Lung (tissue), 16 donors: ENCODE data around the gene ADAMTS3. TPM values are rescaled to one million over a fixed set of nuclear protein-coding genes. Genes with fewer than 3 reads are reported as not detected.

ENCODE experiments used
- ATAC-seq: fragments of 200-7000 bp; cut with Tn5 transposase; one replicate; pipeline ENCODE4 v1.9.1; 2020; ENCODE audit warnings: moderate number of reproducible peaks; ENCODE audit not compliant: insufficient read depth, low FRiP score
- DNase-seq, 3 donors: peaks; one replicate each; pipeline ENCODE4 v3.0.0-alpha.2; 2013 to 2017
- H3K27ac ChIP-seq, 2 donors: one replicate each; pipeline ENCODE4 v1.5.1; 2013; ENCODE audit warnings: mild to moderate bottlenecking in 2 of 2, moderate library complexity in 2 of 2, control low read depth in 1 of 2, inconsistent platforms in 1 of 2, low read depth in 1 of 2, low read length in 1 of 2
- H3K27me3 ChIP-seq, 3 donors: one replicate each; pipeline ENCODE4 v1.5.1; 2013; ENCODE audit warnings: low read length in 2 of 3; ENCODE audit not compliant: control insufficient read depth in 3 of 3, insufficient read depth in 3 of 3
- H3K36me3 ChIP-seq, 4 donors: one replicate each; pipeline ENCODE4 v1.5.1; 2013; ENCODE audit warnings: low read length in 4 of 4, mild to moderate bottlenecking in 1 of 4, moderate library complexity in 1 of 4; ENCODE audit not compliant: control insufficient read depth in 4 of 4, insufficient read depth in 4 of 4
- H3K4me1 ChIP-seq, 5 donors: one replicate each; pipeline ENCODE4 v1.5.1; 2013; ENCODE audit warnings: low read length in 5 of 5, mild to moderate bottlenecking in 2 of 5, moderate library complexity in 1 of 5; ENCODE audit not compliant: control insufficient read depth in 5 of 5, insufficient read depth in 5 of 5
- H3K4me3 ChIP-seq: one replicate; pipeline ENCODE4 v1.5.1; 2013; ENCODE audit warnings: mild to moderate bottlenecking, control low read depth, moderate library complexity
- H3K9ac ChIP-seq, 2 donors: one replicate each; pipeline ENCODE4 v1.5.1; 2013; ENCODE audit warnings: low read length in 2 of 2, control low read depth in 1 of 2; ENCODE audit not compliant: insufficient read depth in 1 of 2
- H3K9me3 ChIP-seq, 4 donors: one replicate each; pipeline ENCODE4 v1.5.1; 2013; ENCODE audit warnings: low read length in 3 of 4, mild to moderate bottlenecking in 1 of 4, moderate library complexity in 1 of 4; ENCODE audit not compliant: control insufficient read depth in 4 of 4, insufficient read depth in 3 of 4
- WGBS, 2 donors: extraction: QIAGEN DNeasy Blood & Tissue Kit; methylation state at CpG; one replicate each; pipeline ENCODE4 v1.1.7; 2013; 5-methylcytosine and 5-hydroxymethylcytosine counted together
- long read RNA-seq, 5 donors: transcript quantifications; one replicate each; lab custom pipeline, GENCODE V29; 2026
- polyA plus RNA-seq, 2 donors: library from polyadenylated mRNA; stranded (reverse); fragments of 200-250 nt; gene quantifications; one replicate each; pipeline ENCODE4 v1.2.1, GENCODE V29; 2013
- total RNA-seq, 2 donors: library from RNA; depleted of rRNA in 1 of 2; stranded (reverse); fragments of >200 nt in 1 of 2; gene quantifications; one replicate each; pipeline ENCODE4 v1.2.1, GENCODE V29; 2014 to 2021
- TF ChIP-seq, protein P1 (sequence below): IDR thresholded peaks from 2 replicates; pipeline ENCODE4 v1.5.1; 2012; ENCODE audit warnings: mild to moderate bottlenecking; ENCODE audit errors: control extremely low read depth, extremely low read depth
- donor health status: control.
- donor health status: control.
- donor health status: Bipolar disorder and iron deficiency.
- donor health status: healthy.
- donor health status: DM: yes; HTN: yes; CAD: no.

The ADAMTS3 gene
- total RNA-seq (10 to 100 TPM in 1 of 2 donors, 1 to 10 TPM in 1; 2.9 to 12.9 TPM), polyA plus RNA-seq (1 to 10 TPM; 1.1 to 1.2 TPM)
- long read RNA-seq, donor 1: 0 reads
- long read RNA-seq, donor 2: 0 reads
- long read RNA-seq, donor 3: 0 reads
- long read RNA-seq, donor 4: 0 reads
- long read RNA-seq, donor 5: 0 reads

DNA sequence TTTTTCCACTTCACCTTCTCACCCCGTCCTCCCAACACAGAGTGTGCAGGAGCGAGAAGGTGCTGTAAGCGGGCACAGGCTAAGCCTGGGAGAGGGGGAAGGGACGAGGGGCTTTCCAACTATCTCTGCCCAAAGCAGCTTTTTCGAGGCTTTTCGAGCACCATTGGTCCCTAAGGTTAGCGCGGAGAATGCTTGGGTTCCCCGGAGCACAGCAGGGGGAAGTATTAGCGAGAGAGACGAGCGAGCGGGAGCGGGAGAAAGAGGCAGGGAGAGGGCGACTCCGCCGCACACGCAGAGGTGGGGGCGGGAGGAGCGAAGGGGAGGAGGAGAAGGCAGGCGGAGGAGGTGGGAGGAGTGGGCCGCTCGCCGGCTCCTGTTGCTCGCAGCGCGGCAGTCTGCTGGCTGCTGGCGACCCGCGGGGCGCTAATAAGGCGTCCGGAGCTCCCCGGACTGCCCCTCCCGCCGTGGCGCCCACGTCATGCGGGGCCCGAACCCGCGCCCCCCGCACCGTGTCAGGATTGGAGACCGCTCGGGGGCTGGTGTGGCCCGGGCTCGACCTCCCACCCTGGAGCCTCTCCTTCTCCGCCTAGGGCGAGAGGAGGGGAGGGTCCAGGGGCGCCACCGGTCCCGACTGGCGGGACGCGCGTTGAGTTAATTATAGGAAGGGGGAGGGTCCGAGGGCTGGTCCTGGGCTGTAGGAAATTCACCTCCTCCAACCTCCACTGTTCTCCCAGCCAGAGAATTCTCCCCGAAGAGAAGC, at the start of gene ADAMTS3:
Gene ADAMTS3 (minus strand): TSS at position 263 of the 760 bp plus-strand sequence. CDS start 459 bp downstream, outside the sequence.
- Histone ChIP-seq H3K27me3 (no peaks in the 10 kb centered on the region), H3K27ac (peak within 1 kb of the TSS; percentile 59 to 85), H3K4me1 (peaks cover 0 to 25% (median 3%) of the 10 kb centered on the region in 5 donors), H3K9me3 (no peaks in the 10 kb centered on the region), H3K9ac (peak within 1 kb of the TSS; percentile 12 to 60), H3K4me3 (peak within 1 kb of the TSS; percentile 48), H3K36me3 (no peaks in the 10 kb centered on the region)
- ATAC-seq (peak; percentile 54), DNase-seq (peak; percentile 86 to 92 (median 88))
- 1% methylated on average over 43 to 59 of the region's 59 CpGs for WGBS, 2 donors
- TF ChIP-seq, protein P1, sequence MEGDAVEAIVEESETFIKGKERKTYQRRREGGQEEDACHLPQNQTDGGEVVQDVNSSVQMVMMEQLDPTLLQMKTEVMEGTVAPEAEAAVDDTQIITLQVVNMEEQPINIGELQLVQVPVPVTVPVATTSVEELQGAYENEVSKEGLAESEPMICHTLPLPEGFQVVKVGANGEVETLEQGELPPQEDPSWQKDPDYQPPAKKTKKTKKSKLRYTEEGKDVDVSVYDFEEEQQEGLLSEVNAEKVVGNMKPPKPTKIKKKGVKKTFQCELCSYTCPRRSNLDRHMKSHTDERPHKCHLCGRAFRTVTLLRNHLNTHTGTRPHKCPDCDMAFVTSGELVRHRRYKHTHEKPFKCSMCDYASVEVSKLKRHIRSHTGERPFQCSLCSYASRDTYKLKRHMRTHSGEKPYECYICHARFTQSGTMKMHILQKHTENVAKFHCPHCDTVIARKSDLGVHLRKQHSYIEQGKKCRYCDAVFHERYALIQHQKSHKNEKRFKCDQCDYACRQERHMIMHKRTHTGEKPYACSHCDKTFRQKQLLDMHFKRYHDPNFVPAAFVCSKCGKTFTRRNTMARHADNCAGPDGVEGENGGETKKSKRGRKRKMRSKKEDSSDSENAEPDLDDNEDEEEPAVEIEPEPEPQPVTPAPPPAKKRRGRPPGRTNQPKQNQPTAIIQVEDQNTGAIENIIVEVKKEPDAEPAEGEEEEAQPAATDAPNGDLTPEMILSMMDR: no peak

DNA sequence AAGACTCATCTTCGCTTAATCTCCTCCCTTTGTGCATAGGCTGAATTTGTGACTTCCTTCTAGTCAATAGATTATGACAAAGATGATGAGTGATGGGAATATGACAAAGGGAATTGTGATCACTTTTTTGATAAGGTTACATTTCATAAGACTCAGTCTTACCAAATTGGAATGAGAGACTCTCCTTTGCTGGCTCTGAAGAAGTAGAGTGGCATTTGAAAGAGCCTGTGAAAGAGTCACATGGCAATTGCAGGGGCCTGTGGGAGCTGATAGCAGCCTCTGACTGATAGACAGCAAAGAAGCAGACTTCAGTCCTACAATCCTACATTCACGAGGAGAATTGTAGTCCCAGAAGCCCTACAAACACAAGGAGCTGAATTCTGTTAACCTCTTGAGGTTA, 44.9 kb upstream of the ADAMTS3 start:
- Histone ChIP-seq H3K36me3 (no peaks in the 10 kb centered on the region), H3K9ac (no peak overlapping the region), H3K9me3 (no peaks in the 10 kb centered on the region), H3K4me1 (no peaks in the 10 kb centered on the region), H3K27ac (no peak overlapping the region), H3K4me3 (no peak overlapping the region), H3K27me3 (no peaks in the 10 kb centered on the region)
- DNase-seq (no peak), ATAC-seq (no peak)
- 75% methylated on average over 2 of the region's 2 CpGs for WGBS, 2 donors
- TF ChIP-seq, protein P1: no peak

DNA sequence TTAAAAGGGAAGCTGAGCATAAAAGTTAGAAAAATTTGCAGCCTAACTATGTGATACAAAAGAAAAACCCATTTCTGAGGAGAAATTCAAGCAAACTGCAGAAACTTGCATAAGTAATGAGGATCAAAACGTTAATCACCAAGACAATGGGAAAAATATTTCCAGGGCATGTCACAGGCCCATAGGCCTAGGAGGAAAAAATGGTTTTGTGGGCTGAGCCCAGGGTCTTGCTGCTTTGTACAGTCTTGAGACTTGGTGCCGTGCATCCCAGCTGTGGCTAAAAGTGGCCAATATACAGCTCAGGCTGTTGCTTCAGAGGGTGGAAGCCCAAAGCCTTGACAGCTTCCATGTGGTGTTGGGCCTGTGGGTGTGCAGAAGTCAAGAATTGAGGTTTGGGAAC, 37.7 kb upstream of the ADAMTS3 start:
- Histone ChIP-seq H3K4me3 (no peak overlapping the region), H3K9me3 (peaks cover 0 to 2% (median 0%) of the 10 kb centered on the region in 4 donors), H3K27ac (no peak overlapping the region), H3K9ac (no peak overlapping the region), H3K27me3 (no peaks in the 10 kb centered on the region), H3K36me3 (no peaks in the 10 kb centered on the region), H3K4me1 (no peaks in the 10 kb centered on the region)
- DNase-seq: no peak
- 78 to 82% methylated on average over 2 of the region's 2 CpGs for WGBS, 2 donors
- ATAC-seq: no peak
- TF ChIP-seq, protein P1: no peak
